ENCODE measurements around the gene CNTNAP4. TPM values are rescaled to one million over a fixed set of nuclear protein-coding genes. Genes with fewer than 3 reads are reported as not detected.

Gene CNTNAP4
- total RNA-seq, 2 experiments from 2014 or later = not detected

GRCh38 chr16:76502555-76502954, 225.4 kb downstream of the CNTNAP4 start:
- Mint-ChIP-seq H3K4me3 (no peak overlapping the region), H3K27ac (no peak overlapping the region), H3K36me3 (no peaks in the 10 kb centered on the region), H3K27me3 (no peaks in the 10 kb centered on the region), H3K9me3 (peaks cover 4% of the 10 kb centered on the region), H3K4me1 (no peaks in the 10 kb centered on the region)
- DNase-seq (no peak), ATAC-seq (ENCODE audit: low read depth) (no peak)
- POLR2A ChIA-PET = no interaction called here

- Mint-ChIP-seq H3K27me3 (no peaks in the 10 kb centered on the region), H3K4me1 (no peaks in the 10 kb centered on the region), H3K4me3 (no peak overlapping the region), H3K36me3 (no peaks in the 10 kb centered on the region), H3K9me3 (peaks cover 4% of the 10 kb centered on the region), H3K27ac (no peak overlapping the region)
- DNase-seq (no peak), ATAC-seq (ENCODE audit: low read depth) (no peak)
- POLR2A ChIA-PET = no interaction called here
Measured at GRCh38 chr16:76503091-76503490, 225.9 kb downstream of the CNTNAP4 start.

- POLR2A ChIA-PET = no interaction called here
- H3K36me3 Mint-ChIP-seq = no peaks in the 10 kb centered on the region
- no peaks in the 10 kb centered on the region for H3K4me1 Mint-ChIP-seq
- peaks cover 5% of the 10 kb centered on the region for H3K9me3 Mint-ChIP-seq
- H3K4me3 Mint-ChIP-seq = no peak overlapping the region
- ATAC-seq (ENCODE audit: low read depth) (no peak), DNase-seq (no peak)
- H3K27ac Mint-ChIP-seq = no peak overlapping the region
- H3K27me3 Mint-ChIP-seq = no peaks in the 10 kb centered on the region
Measured at GRCh38 chr16:76511203-76511602, 234.0 kb downstream of the CNTNAP4 start.

- H3K4me1 Mint-ChIP-seq = no peaks in the 10 kb centered on the region
- H3K4me3 Mint-ChIP-seq = no peak overlapping the region
- no peaks in the 10 kb centered on the region for H3K27me3 Mint-ChIP-seq
- no peak overlapping the region for H3K27ac Mint-ChIP-seq
- POLR2A ChIA-PET = no interaction called here
- no peak for DNase-seq
- no peaks in the 10 kb centered on the region for H3K36me3 Mint-ChIP-seq
- peaks cover 2% of the 10 kb centered on the region for H3K9me3 Mint-ChIP-seq
- ATAC-seq (ENCODE audit: low read depth) = no peak
Measured at GRCh38 chr16:76518781-76519180, 241.6 kb downstream of the CNTNAP4 start.

GRCh38 chr16:76524356-76524755, 247.2 kb downstream of the CNTNAP4 start:
- no peak overlapping the region for H3K27ac Mint-ChIP-seq
- peaks cover 3% of the 10 kb centered on the region for H3K9me3 Mint-ChIP-seq
- H3K4me3 Mint-ChIP-seq = no peak overlapping the region
- no peak for DNase-seq
- POLR2A ChIA-PET = no interaction called here
- H3K4me1 Mint-ChIP-seq = no peaks in the 10 kb centered on the region
- H3K36me3 Mint-ChIP-seq = no peaks in the 10 kb centered on the region
- ATAC-seq (ENCODE audit: low read depth) = no peak
- no peaks in the 10 kb centered on the region for H3K27me3 Mint-ChIP-seq

GRCh38 chr16:76524769-76525168, 247.6 kb downstream of the CNTNAP4 start:
- Mint-ChIP-seq H3K4me1 (no peaks in the 10 kb centered on the region), H3K9me3 (peaks cover 3% of the 10 kb centered on the region), H3K27ac (no peak overlapping the region), H3K4me3 (no peak overlapping the region), H3K36me3 (no peaks in the 10 kb centered on the region), H3K27me3 (no peaks in the 10 kb centered on the region)
- DNase-seq = no peak
- no peak for ATAC-seq (ENCODE audit: low read depth)
- POLR2A ChIA-PET = no interaction called here

- no peak for ATAC-seq (ENCODE audit: low read depth)
- no peaks in the 10 kb centered on the region for H3K27me3 Mint-ChIP-seq
- no peaks in the 10 kb centered on the region for H3K4me1 Mint-ChIP-seq
- POLR2A ChIA-PET = no interaction called here
- H3K4me3 Mint-ChIP-seq = no peak overlapping the region
- no peaks in the 10 kb centered on the region for H3K36me3 Mint-ChIP-seq
- DNase-seq = no peak
- no peak overlapping the region for H3K27ac Mint-ChIP-seq
- peaks cover 3% of the 10 kb centered on the region for H3K9me3 Mint-ChIP-seq
Measured at GRCh38 chr16:76527244-76527643, 250.0 kb downstream of the CNTNAP4 start.

- DNase-seq (no peak), ATAC-seq (ENCODE audit: low read depth) (no peak)
- H3K9me3 Mint-ChIP-seq = peaks cover 3% of the 10 kb centered on the region
- no peaks in the 10 kb centered on the region for H3K4me1 Mint-ChIP-seq
- no peaks in the 10 kb centered on the region for H3K36me3 Mint-ChIP-seq
- POLR2A ChIA-PET = no interaction called here
- H3K4me3 Mint-ChIP-seq = no peak overlapping the region
- H3K27me3 Mint-ChIP-seq = no peaks in the 10 kb centered on the region
- no peak overlapping the region for H3K27ac Mint-ChIP-seq
Measured at GRCh38 chr16:76529120-76529519, 251.9 kb downstream of the CNTNAP4 start.

GRCh38 chr16:76531236-76531635, 254.0 kb downstream of the CNTNAP4 start:
- no peak for DNase-seq
- Mint-ChIP-seq H3K4me1 (no peaks in the 10 kb centered on the region), H3K9me3 (peaks cover 2% of the 10 kb centered on the region), H3K27me3 (no peaks in the 10 kb centered on the region), H3K4me3 (no peak overlapping the region), H3K27ac (no peak overlapping the region), H3K36me3 (no peaks in the 10 kb centered on the region)
- ATAC-seq (ENCODE audit: low read depth) = no peak
- POLR2A ChIA-PET = no interaction called here

- H3K9me3 Mint-ChIP-seq = peaks cover 2% of the 10 kb centered on the region
- POLR2A ChIA-PET = no interaction called here
- no peak overlapping the region for H3K27ac Mint-ChIP-seq
- H3K4me3 Mint-ChIP-seq = no peak overlapping the region
- no peaks in the 10 kb centered on the region for H3K27me3 Mint-ChIP-seq
- ATAC-seq (ENCODE audit: low read depth) (no peak), DNase-seq (no peak)
- no peaks in the 10 kb centered on the region for H3K4me1 Mint-ChIP-seq
- H3K36me3 Mint-ChIP-seq = no peaks in the 10 kb centered on the region
Measured at GRCh38 chr16:76532188-76532973, 255.2 kb downstream of the CNTNAP4 start.

GRCh38 chr16:76539609-76540008, 262.4 kb downstream of the CNTNAP4 start:
- H3K9me3 Mint-ChIP-seq = peaks cover 2% of the 10 kb centered on the region
- no peak overlapping the region for H3K27ac Mint-ChIP-seq
- H3K4me3 Mint-ChIP-seq = no peak overlapping the region
- ATAC-seq (ENCODE audit: low read depth) (no peak), DNase-seq (no peak)
- POLR2A ChIA-PET = no interaction called here
- H3K4me1 Mint-ChIP-seq = no peaks in the 10 kb centered on the region
- H3K36me3 Mint-ChIP-seq = no peaks in the 10 kb centered on the region
- H3K27me3 Mint-ChIP-seq = no peaks in the 10 kb centered on the region

- DNase-seq (no peak), ATAC-seq (ENCODE audit: low read depth) (no peak)
- Mint-ChIP-seq H3K4me3 (no peak overlapping the region), H3K9me3 (no peaks in the 10 kb centered on the region), H3K36me3 (no peaks in the 10 kb centered on the region), H3K27me3 (no peaks in the 10 kb centered on the region), H3K4me1 (no peaks in the 10 kb centered on the region), H3K27ac (no peak overlapping the region)
- POLR2A ChIA-PET = no interaction called here
Measured at GRCh38 chr16:76541070-76541469, 263.9 kb downstream of the CNTNAP4 start.

- no peak for ATAC-seq (ENCODE audit: low read depth)
- Mint-ChIP-seq H3K4me1 (no peaks in the 10 kb centered on the region), H3K4me3 (no peak overlapping the region), H3K27me3 (no peaks in the 10 kb centered on the region), H3K36me3 (no peaks in the 10 kb centered on the region), H3K9me3 (no peaks in the 10 kb centered on the region), H3K27ac (no peak overlapping the region)
- POLR2A ChIA-PET = no interaction called here
- DNase-seq = no peak
Measured at GRCh38 chr16:76565542-76565941, 288.3 kb downstream of the CNTNAP4 start.

- Mint-ChIP-seq H3K36me3 (no peaks in the 10 kb centered on the region), H3K27me3 (no peaks in the 10 kb centered on the region), H3K4me3 (no peak overlapping the region), H3K4me1 (no peaks in the 10 kb centered on the region), H3K27ac (no peak overlapping the region), H3K9me3 (peaks cover 4% of the 10 kb centered on the region)
- POLR2A ChIA-PET = no interaction called here
- ATAC-seq (ENCODE audit: low read depth) = no peak
- DNase-seq = no peak
Measured at GRCh38 chr16:76571755-76572154, 294.6 kb downstream of the CNTNAP4 start.

GRCh38 chr16:76573281-76573680, 296.1 kb downstream of the CNTNAP4 start:
- Mint-ChIP-seq H3K4me1 (no peaks in the 10 kb centered on the region), H3K9me3 (peaks cover 4% of the 10 kb centered on the region), H3K4me3 (no peak overlapping the region), H3K27me3 (no peaks in the 10 kb centered on the region), H3K27ac (no peak overlapping the region), H3K36me3 (no peaks in the 10 kb centered on the region)
- DNase-seq = no peak
- ATAC-seq (ENCODE audit: low read depth) = no peak
- POLR2A ChIA-PET = no interaction called here

Measured in activated naive CD8-positive, alpha-beta T cell treated with anti-CD3 and anti-CD28 coated beads, Interleukin-2, amount 10 ng/mL, durations not matched to agents 7 days and 5 days (primary cell).